GM06990 (cell line): ENCODE results near the gene FTCDNL1.
A peak's percentile ranks its signal among the peaks of the same experiment; 100 is the strongest.

ENCODE experiments used
- DNase-seq: peaks from one replicate; pipeline ENCODE4 v3.0.0-alpha.2; 2011; ENCODE audit not compliant: insufficient read length; ENCODE audit errors: extremely low read depth
- H3K27me3 ChIP-seq: replicated peaks from 2 replicates; pipeline ENCODE4 v1.6.0; 2011; ENCODE audit warnings: low read length; ENCODE audit not compliant: control insufficient read depth, insufficient read depth
- H3K36me3 ChIP-seq: 2 replicates; pipeline ENCODE4 v1.5.1; 2011; ENCODE audit warnings: low read length; ENCODE audit not compliant: control insufficient read depth, insufficient read depth
- H3K4me3 ChIP-seq: replicated peaks from 2 replicates; pipeline ENCODE4 v1.5.1; 2011; ENCODE audit warnings: low read depth, mild to moderate bottlenecking, control low read depth, low read length
- TF ChIP-seq, protein P1 (sequence below): IDR thresholded peaks from 2 replicates; pipeline ENCODE4 v1.5.1; 2011; ENCODE audit warnings: low read length, control low read depth, mild to moderate bottlenecking, inconsistent platforms; ENCODE audit not compliant: insufficient read depth, poor library complexity, severe bottlenecking

Gene FTCDNL1

DNA sequence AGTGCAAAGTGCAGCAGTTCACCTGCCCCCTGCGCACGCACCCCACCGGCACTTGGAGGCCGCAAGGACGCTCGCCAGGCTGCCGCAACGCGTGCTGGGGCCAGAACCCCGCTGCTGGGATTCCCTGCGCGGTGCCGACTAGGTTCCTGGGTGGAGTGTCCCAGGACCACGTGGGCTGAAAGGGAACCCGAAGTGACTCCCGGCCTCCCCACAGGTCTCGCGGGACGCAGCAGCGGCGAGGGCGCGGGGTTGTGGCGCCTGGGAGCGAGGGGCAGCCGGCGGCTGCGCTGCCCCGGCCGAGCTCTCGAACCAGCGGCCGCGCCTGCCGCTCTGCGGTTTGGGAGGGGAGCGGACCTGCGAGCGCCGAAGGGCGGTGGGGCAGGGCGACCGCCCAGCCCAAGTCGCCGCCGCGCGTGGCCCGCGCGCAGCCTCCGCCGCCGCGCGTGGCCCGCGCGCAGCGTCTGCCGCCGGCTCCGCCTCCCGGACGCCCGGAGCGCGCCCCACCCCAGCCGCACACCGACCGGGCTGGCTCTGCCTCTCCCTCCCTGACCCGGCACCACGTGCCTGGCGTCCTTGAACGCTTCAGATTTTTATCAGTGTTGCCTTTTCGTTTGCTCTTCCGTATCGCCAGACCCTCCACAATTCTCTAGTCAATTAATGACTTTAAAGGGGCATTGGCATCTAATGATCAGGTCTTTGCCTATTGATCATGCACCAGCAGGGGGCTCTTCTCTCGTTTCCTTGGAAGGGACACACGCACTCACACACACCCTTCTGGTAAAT is at the start of gene FTCDNL1:
FTCDNL1 (minus strand) TSS at position 475 of the 783 bp plus-strand sequence. CDS start 2,230 bp downstream, outside the sequence.
- peak; percentile 80 for DNase-seq
- peak within 1 kb of the TSS; percentile 70 for H3K4me3 ChIP-seq
- no peaks in the 10 kb centered on the region for H3K36me3 ChIP-seq
- TF ChIP-seq, protein P1, sequence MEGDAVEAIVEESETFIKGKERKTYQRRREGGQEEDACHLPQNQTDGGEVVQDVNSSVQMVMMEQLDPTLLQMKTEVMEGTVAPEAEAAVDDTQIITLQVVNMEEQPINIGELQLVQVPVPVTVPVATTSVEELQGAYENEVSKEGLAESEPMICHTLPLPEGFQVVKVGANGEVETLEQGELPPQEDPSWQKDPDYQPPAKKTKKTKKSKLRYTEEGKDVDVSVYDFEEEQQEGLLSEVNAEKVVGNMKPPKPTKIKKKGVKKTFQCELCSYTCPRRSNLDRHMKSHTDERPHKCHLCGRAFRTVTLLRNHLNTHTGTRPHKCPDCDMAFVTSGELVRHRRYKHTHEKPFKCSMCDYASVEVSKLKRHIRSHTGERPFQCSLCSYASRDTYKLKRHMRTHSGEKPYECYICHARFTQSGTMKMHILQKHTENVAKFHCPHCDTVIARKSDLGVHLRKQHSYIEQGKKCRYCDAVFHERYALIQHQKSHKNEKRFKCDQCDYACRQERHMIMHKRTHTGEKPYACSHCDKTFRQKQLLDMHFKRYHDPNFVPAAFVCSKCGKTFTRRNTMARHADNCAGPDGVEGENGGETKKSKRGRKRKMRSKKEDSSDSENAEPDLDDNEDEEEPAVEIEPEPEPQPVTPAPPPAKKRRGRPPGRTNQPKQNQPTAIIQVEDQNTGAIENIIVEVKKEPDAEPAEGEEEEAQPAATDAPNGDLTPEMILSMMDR, result peak; percentile 75
- no peaks in the 10 kb centered on the region for H3K27me3 ChIP-seq

DNA sequence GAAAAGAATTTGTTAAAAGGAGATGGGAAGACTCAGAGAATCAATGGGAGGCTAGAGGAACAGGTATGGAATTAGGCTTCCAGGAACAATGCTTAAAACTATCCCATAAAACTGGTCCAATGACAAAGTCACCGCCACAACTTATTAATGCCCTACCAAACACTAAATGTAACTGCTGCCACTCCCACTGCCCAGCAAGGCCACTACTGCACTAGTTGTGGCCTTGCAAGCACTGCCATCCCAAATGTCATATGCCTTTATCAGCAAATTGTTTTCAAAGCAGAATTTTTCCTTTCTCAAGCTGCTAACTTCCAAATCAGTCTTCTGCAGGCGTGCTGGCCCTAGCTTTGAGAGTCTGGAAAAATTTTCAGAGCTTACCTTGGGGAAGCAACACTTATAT is 45.6 kb upstream of the FTCDNL1 start:
- Histone ChIP-seq H3K36me3 (no peaks in the 10 kb centered on the region), H3K4me3 (no peak overlapping the region), H3K27me3 (no peaks in the 10 kb centered on the region)
- no peak for DNase-seq
- TF ChIP-seq, protein P1, result no peak

DNA sequence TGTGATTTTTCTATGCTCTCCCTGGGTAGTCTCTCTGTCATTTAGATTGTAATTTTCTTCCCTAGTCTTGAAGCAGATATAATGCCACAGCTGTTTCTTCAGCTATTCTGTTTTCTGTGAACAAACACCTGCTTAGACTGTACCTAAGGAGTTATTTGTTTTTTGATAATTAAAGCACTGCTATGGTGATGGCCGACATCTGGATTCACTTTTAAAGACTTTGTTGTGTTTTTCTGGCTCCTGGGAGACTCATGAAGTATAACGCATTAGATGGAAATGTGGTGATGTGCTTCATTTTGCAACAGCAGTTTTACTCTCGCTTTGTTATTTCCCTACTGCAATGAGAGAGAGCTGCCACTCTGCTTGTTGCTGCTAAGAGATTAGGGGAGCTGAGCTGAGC is 44.4 kb upstream of the FTCDNL1 start:
- Histone ChIP-seq H3K27me3 (no peaks in the 10 kb centered on the region), H3K4me3 (no peak overlapping the region), H3K36me3 (no peaks in the 10 kb centered on the region)
- no peak for DNase-seq
- TF ChIP-seq, protein P1, result no peak

DNA sequence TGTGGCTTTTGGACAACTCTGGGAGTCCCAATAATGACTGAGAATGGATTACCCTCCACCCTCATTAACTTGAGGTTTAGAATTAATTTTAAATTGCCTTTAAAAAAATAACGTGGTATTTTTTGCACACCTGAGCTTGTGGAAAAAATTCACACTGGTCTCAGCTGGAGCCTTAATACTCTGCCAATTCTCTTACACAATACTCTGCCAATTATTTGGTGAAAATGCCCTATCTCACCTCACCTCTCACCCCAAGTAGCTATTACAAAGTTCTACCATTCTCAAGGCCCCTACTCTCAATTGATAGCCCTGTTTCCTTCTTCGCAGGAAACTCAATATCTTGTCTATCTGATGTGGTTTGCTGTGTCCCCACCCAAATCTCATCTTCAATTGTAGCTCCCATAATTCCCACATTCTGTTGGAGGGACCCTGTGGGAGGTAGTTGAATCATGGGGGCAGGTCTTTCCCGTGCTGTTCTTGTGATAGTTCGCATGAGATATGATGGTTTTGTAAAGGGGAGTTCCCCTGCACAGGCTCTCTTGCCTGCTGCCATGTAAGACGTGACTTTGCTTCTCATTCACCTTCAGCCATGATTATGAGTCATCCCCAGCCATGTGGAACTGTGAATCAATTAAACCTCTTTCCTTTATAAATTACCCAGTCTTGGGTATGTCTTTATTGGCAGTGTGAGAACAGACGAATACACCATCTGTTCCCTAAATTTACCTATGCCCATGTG is 32.7 kb upstream of the FTCDNL1 start:
- no peaks in the 10 kb centered on the region for H3K27me3 ChIP-seq
- H3K36me3 ChIP-seq, result no peaks in the 10 kb centered on the region
- no peak overlapping the region for H3K4me3 ChIP-seq
- TF ChIP-seq, protein P1, result no peak
- DNase-seq, result no peak

DNA sequence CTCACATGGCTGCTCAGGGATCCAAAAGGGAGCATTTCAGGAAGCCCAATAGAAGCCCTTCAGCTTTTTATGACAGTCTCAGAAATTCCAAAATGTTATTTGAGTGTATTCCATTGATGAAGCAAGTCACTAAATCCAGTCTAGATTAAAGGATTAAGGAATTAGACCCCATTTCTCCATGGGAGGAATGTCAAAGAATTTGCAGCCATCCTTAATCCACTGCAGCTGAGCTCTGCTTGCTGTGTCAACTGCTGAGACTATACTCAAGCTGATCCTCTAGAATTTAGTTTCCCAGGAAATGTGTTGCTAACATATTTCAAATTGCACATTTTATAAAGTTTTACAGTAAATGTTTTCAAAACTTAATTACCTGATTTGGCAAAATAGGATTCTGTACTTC is 31.7 kb upstream of the FTCDNL1 start:
- no peak for DNase-seq
- H3K36me3 ChIP-seq, result no peaks in the 10 kb centered on the region
- TF ChIP-seq, protein P1, result no peak
- no peak overlapping the region for H3K4me3 ChIP-seq
- no peaks in the 10 kb centered on the region for H3K27me3 ChIP-seq
